Activated B cell treated with CpG ODN at 0.5 μM for 24 hours (primary cell): Measurements from ENCODE around the gene ZNF700. TPM values are rescaled to one million over a fixed set of nuclear protein-coding genes. Genes with fewer than 3 reads are reported as not detected.

Experiments
- ATAC-seq: fragments of 200-7000 bp; cut with Tn5 transposase; one replicate; pipeline ENCODE4 v1.10.0; 2021; ENCODE audit warnings: low read depth, mild to moderate bottlenecking, moderate library complexity
- CTCF ChIA-PET: fragments of 350-600 bp; sonication (Branson Sonifier 250); formaldehyde crosslinking; loops from one replicate; lab custom pipeline; 2021; ENCODE audit warnings: antibody characterized with exemption; lab: Charles Lee
- POLR2A ChIA-PET: fragments of 350-600 bp; sonication (Branson Sonifier 250); formaldehyde crosslinking; loops from one replicate; lab custom pipeline; 2021; ENCODE audit warnings: antibody characterized with exemption; lab: Charles Lee
- DNase-seq: peaks from one replicate; pipeline ENCODE4 v3.0.0; 2022
- H3K27ac Mint-ChIP-seq: one replicate; pipeline ENCODE4 v1.8.0; 2020; ENCODE audit warnings: mixed read lengths
- H3K27me3 Mint-ChIP-seq: one replicate; pipeline ENCODE4 v1.8.0; 2021; ENCODE audit warnings: mixed read lengths
- H3K36me3 Mint-ChIP-seq: one replicate; pipeline ENCODE4 v1.8.0; 2021; ENCODE audit warnings: low read depth, mixed read lengths
- H3K4me1 Mint-ChIP-seq: one replicate; pipeline ENCODE4 v1.8.0; 2021; ENCODE audit warnings: mixed read lengths
- H3K4me3 Mint-ChIP-seq: one replicate; pipeline ENCODE4 v1.8.0; 2020; ENCODE audit warnings: mild to moderate bottlenecking, mixed read lengths
- H3K9me3 Mint-ChIP-seq: one replicate; pipeline ENCODE4 v1.8.0; 2020; ENCODE audit warnings: mixed read lengths
- CTCF ChIP-seq: fragments of 200-600 bp; IDR thresholded peaks from one replicate; pipeline ENCODE4 v1.8.0; 2022; ENCODE audit warnings: antibody characterized with exemption, mild to moderate bottlenecking
- intact Hi-C: fragments of 100-400 bp; cut with micrococcal nuclease; formaldehyde crosslinking; loops from one replicate; pipeline ENCODE4 v1.15.1; 2024
- total RNA-seq: library from RNA; stranded (reverse); gene quantifications from 2 replicates; pipeline ENCODE4 v1.2.3, GENCODE V29; 2022

Gene ZNF700
- total RNA-seq, 1 donor from 2014 or later, result 33.1 TPM

DNA sequence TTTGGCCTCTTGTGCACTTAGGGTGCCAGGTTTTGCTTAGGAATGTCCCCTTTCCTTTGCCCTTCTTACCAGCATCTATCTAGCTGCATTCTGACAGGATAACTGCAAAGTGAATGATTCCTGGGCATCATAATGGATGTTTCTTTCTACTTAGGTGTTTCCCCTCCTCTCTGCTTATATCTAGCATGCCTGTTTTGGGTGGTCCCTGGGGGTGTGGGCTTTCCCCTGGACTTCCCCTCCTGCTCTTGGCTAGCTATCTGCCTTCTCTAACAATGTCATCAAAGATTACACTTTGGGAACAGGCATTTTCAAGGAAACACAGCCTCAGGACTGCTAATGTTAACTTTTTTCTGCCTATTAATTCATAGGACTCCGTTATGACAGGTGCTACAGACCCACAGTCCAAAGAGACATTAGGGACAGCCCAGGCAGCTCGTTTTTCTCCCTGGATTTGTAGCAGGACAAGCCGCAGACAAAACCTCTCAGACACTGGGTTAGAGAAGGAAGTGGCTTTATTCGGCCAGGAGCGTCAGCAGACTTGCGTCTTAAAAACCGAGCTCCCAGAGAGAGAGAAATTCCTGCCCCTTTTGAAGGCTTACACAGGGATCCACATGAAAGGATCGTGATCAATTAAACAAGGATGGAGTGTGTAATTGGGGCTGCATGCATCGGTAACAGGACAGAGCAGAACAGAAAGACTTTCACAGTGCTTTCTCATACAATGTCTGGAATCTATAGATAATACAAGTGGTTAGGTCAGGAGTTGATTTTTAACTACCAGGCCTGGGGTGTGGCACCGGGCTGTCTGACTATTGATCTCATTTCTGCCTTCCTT, 17.3 kb downstream of the ZNF700 start:
- ATAC-seq (peak; percentile 61), DNase-seq (no peak)
- Mint-ChIP-seq H3K9me3 (peaks cover 38% of the 10 kb centered on the region), H3K4me1 (peaks cover 6% of the 10 kb centered on the region), H3K27me3 (no peaks in the 10 kb centered on the region), H3K36me3 (peaks cover 86% of the 10 kb centered on the region), H3K27ac (peak overlapping the region; percentile 20), H3K4me3 (no peak overlapping the region)
- TF ChIP-seq CTCF, result no peak
- POLR2A ChIA-PET, result interaction anchor here (0.5 kb wide), 1 partner anchor 94 kb away, joined by 10 read pairs; no protein-coding TSS in a partner anchor
- CTCF ChIA-PET, result no interaction called here
- intact Hi-C loops, result no loop called here

DNA sequence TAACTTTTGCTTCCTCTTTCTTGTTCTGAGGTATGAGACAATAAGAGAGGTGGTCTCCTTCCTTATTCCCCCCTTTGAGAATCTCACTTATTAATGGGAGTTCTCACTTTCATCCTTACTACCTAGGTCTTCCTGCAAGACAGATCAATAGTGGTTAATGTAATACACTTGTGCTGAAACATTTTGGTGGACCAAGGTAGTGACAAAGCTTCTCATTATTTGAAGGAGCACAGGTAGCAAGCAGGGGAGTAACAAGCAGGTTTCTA, 17.9 kb downstream of the ZNF700 start:
- intact Hi-C loops, result no loop called here
- TF ChIP-seq CTCF, result no peak
- ATAC-seq, result no peak
- Mint-ChIP-seq H3K4me1 (peaks cover 6% of the 10 kb centered on the region), H3K27me3 (no peaks in the 10 kb centered on the region), H3K9me3 (peaks cover 41% of the 10 kb centered on the region), H3K4me3 (no peak overlapping the region), H3K36me3 (peaks cover 88% of the 10 kb centered on the region), H3K27ac (no peak overlapping the region)
- ChIA-PET CTCF (interaction anchor here (0.6 to 0.8 kb wide), 2 partner anchors 19 to 44 kb away, joined by 3 to 7 read pairs; no protein-coding TSS in a partner anchor), POLR2A (interaction anchor here (0.5 kb wide), 1 partner anchor 94 kb away, joined by 10 read pairs; no protein-coding TSS in a partner anchor)
- no peak for DNase-seq

DNA sequence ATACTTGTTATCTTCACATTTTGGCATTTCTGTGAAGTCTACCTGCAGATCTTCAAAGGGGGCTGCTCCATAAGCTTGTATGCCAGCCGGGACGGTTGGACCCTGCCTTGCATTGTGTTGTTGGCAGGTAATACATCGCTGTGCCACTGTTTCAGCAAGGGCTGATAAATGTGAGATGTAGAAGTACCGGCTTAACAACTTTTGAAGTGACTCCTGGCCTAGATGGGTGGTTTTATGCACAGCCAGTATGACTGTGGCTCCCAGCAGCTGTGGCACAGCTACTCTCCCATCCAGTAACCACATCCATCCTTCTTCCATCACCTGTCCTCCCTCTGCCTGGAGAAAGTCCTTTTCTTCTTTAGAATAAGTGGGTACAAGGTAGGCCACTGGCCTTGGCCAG, 19.7 kb downstream of the ZNF700 start:
- ChIA-PET POLR2A (interaction anchor here (0.6 kb wide), 2 partner anchors 290 to 377 kb away, joined by 4 read pairs; no protein-coding TSS in a partner anchor), CTCF (interaction anchor here (0.7 kb wide), 1 partner anchor 21 kb away, joined by 3 read pairs; no protein-coding TSS in a partner anchor)
- no peak for ATAC-seq
- no peak overlapping the region for H3K4me3 Mint-ChIP-seq
- no peak overlapping the region for H3K27ac Mint-ChIP-seq
- DNase-seq, result no peak
- H3K9me3 Mint-ChIP-seq, result peaks cover 55% of the 10 kb centered on the region
- H3K36me3 Mint-ChIP-seq, result peaks cover 93% of the 10 kb centered on the region
- no peak for TF ChIP-seq CTCF
- peaks cover 6% of the 10 kb centered on the region for H3K4me1 Mint-ChIP-seq
- no peaks in the 10 kb centered on the region for H3K27me3 Mint-ChIP-seq
- intact Hi-C loops, result no loop called here

GRCh38 chr19:11948646-11949045, 23.7 kb downstream of the ZNF700 start:
- H3K4me3 Mint-ChIP-seq, result no peak overlapping the region

More at GRCh38 chr19:11948646-11949045, 23.7 kb downstream of the ZNF700 start:
- no peak for DNase-seq
- Mint-ChIP-seq H3K27ac (no peak overlapping the region), H3K4me1 (no peaks in the 10 kb centered on the region), H3K27me3 (no peaks in the 10 kb centered on the region), H3K9me3 (peaks cover 54% of the 10 kb centered on the region), H3K36me3 (peaks cover 91% of the 10 kb centered on the region)
- intact Hi-C loops, result no loop called here
- ChIA-PET POLR2A (no interaction called here), CTCF (no interaction called here)
- no peak for TF ChIP-seq CTCF
- ATAC-seq, result no peak
